Endothelial cell of umbilical vein (primary cell): Measurements from ENCODE around the gene CCT3.

ENCODE experiments used
- CTCF ChIP-seq, 2 donors: IDR thresholded peaks; 1 replicate in 1 of 2; 2 replicates in 1 of 2; pipeline ENCODE4 v1.5.1; 2011; ENCODE audit warnings: low read length in 2 of 2, mild to moderate bottlenecking in 2 of 2, moderate library complexity in 2 of 2, control low read depth in 1 of 2, inconsistent platforms in 1 of 2, low read depth in 1 of 2; ENCODE audit not compliant: insufficient read depth in 1 of 2; ENCODE audit errors: extremely low read depth in 1 of 2
- EZH2 ChIP-seq: IDR thresholded peaks from 2 replicates; pipeline ENCODE4 v1.6.1; 2012; ENCODE audit warnings: borderline replicate concordance, low read depth, mild to moderate bottlenecking, moderate library complexity, low read length, inconsistent platforms; ENCODE audit not compliant: severe bottlenecking
- FOS ChIP-seq: IDR thresholded peaks from 2 replicates; pipeline ENCODE4 v1.6.1; 2011; ENCODE audit warnings: mild to moderate bottlenecking, low read length, moderate library complexity, borderline replicate concordance; ENCODE audit not compliant: insufficient read depth
- GATA2 ChIP-seq: IDR thresholded peaks from 2 replicates; pipeline ENCODE4 v1.7.0; 2011; ENCODE audit warnings: low read depth, mild to moderate bottlenecking, moderate library complexity, mixed read lengths, low read length; ENCODE audit not compliant: insufficient read length, insufficient read depth
- MAX ChIP-seq: IDR thresholded peaks from 2 replicates; pipeline ENCODE4 v1.6.1; 2011; ENCODE audit not compliant: insufficient read depth, insufficient read length
- MYC ChIP-seq: IDR thresholded peaks from one replicate; pipeline ENCODE4 v1.6.1; 2011; ENCODE audit warnings: mild to moderate bottlenecking, low read depth, low read length
- POLR2A ChIP-seq: IDR thresholded peaks from 2 replicates; pipeline ENCODE4 v1.6.1; 2012; ENCODE audit warnings: low read depth, mild to moderate bottlenecking, control low read depth, low read length
- POLR2AphosphoS5 ChIP-seq: IDR thresholded peaks from 2 replicates; pipeline ENCODE4 v1.6.1; 2012; ENCODE audit warnings: low read depth, mild to moderate bottlenecking, control low read depth, low read length, moderate library complexity; ENCODE audit not compliant: insufficient read depth

GRCh38 chr1:156337888-156338179 is 258 bp downstream of the CCT3 start:
- TF ChIP-seq EZH2 (no peak), CTCF (IDR thresholded peaks at IDR 0.05; ENCODE audit: extremely low read depth in 1 of 2, insufficient read depth in 1 of 2, low read depth in 1 of 2, low read length in 2 of 2) (peak in 1 of 2 donors; percentile 6), MAX (no peak), POLR2AphosphoS5 (no peak), POLR2A (no peak), FOS (no peak), GATA2 (no peak), MYC (no peak)
